A673 (cell line): ENCODE results near the gene TBCD.

ENCODE experiments used
- EZH2 ChIP-seq: fragments of 200-600 bp; sonication (generic); IDR thresholded peaks from 2 replicates; pipeline ENCODE4 v1.6.1; 2017; ENCODE audit warnings: borderline replicate concordance, low read depth, mild to moderate bottlenecking, mixed read lengths, antibody characterized with exemption, low read length; ENCODE audit not compliant: poor library complexity, severe bottlenecking
- TF ChIP-seq, protein P1 (sequence below): fragments of 300-800, 200-600 bp; sonication (generic); conservative IDR thresholded peaks from 2 replicates; pipeline ENCODE4 v1.5.1; 2017; ENCODE audit warnings: low read depth, mild to moderate bottlenecking, antibody characterized with exemption, low read length, moderate library complexity, mixed read lengths

GRCh38 chr17:82830249-82830661 is 78.4 kb downstream of the TBCD start:
- TF ChIP-seq, protein P1, sequence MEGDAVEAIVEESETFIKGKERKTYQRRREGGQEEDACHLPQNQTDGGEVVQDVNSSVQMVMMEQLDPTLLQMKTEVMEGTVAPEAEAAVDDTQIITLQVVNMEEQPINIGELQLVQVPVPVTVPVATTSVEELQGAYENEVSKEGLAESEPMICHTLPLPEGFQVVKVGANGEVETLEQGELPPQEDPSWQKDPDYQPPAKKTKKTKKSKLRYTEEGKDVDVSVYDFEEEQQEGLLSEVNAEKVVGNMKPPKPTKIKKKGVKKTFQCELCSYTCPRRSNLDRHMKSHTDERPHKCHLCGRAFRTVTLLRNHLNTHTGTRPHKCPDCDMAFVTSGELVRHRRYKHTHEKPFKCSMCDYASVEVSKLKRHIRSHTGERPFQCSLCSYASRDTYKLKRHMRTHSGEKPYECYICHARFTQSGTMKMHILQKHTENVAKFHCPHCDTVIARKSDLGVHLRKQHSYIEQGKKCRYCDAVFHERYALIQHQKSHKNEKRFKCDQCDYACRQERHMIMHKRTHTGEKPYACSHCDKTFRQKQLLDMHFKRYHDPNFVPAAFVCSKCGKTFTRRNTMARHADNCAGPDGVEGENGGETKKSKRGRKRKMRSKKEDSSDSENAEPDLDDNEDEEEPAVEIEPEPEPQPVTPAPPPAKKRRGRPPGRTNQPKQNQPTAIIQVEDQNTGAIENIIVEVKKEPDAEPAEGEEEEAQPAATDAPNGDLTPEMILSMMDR, result no peak
- no peak for TF ChIP-seq EZH2
